Measurements from ENCODE around the gene RAPH1. TPM values are rescaled to one million over a fixed set of nuclear protein-coding genes. Genes with fewer than 3 reads are reported as not detected.
A peak's percentile ranks its signal among the peaks of the same experiment; 100 is the strongest.

RAPH1 gene, protein sequence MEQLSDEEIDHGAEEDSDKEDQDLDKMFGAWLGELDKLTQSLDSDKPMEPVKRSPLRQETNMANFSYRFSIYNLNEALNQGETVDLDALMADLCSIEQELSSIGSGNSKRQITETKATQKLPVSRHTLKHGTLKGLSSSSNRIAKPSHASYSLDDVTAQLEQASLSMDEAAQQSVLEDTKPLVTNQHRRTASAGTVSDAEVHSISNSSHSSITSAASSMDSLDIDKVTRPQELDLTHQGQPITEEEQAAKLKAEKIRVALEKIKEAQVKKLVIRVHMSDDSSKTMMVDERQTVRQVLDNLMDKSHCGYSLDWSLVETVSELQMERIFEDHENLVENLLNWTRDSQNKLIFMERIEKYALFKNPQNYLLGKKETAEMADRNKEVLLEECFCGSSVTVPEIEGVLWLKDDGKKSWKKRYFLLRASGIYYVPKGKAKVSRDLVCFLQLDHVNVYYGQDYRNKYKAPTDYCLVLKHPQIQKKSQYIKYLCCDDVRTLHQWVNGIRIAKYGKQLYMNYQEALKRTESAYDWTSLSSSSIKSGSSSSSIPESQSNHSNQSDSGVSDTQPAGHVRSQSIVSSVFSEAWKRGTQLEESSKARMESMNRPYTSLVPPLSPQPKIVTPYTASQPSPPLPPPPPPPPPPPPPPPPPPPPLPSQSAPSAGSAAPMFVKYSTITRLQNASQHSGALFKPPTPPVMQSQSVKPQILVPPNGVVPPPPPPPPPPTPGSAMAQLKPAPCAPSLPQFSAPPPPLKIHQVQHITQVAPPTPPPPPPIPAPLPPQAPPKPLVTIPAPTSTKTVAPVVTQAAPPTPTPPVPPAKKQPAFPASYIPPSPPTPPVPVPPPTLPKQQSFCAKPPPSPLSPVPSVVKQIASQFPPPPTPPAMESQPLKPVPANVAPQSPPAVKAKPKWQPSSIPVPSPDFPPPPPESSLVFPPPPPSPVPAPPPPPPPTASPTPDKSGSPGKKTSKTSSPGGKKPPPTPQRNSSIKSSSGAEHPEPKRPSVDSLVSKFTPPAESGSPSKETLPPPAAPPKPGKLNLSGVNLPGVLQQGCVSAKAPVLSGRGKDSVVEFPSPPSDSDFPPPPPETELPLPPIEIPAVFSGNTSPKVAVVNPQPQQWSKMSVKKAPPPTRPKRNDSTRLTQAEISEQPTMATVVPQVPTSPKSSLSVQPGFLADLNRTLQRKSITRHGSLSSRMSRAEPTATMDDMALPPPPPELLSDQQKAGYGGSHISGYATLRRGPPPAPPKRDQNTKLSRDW
- 1 to 10 TPM; 3.2 to 8.4 (median 7.4) TPM for polyA plus RNA-seq

DNA sequence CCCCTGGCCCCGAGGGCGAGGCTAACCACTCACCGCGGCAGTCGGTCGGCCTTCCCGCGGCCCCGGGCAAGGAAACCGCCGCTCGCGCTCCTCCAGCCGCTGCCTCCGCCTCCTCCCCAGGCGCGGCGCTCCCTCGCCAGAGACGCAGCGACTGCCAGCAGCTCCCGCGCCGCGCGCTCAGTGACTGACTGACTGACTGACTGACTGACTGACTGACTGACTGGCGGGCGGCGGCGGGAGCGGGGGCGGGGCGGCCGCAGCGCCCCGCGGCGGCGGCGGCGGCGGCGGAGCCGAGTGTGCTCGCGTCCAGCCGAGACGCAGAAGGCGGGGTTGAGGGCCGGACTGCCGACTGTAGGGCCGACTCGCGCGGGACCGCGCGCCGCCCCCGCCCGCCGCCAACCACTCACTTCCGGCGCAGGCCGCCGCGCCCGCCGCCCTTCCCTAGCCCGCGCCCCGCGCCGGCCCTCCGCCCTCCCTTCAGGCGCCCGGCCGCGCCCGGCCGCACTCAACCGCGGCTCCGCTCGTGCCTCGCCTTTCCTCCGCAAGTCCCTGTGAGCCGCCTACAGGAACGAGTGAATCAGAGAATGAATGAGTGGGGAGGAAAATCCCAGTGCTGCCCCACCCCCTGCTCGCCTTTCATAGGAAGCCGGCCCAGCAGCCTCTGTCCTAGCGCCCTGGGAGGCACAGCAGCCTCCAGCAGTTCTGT is at the start of gene RAPH1:
Gene RAPH1, minus strand, starts transcription at position 224 of the 706 bp plus-strand sequence. CDS start 39,948 bp downstream, outside the sequence.
- 0 to 1% (median 1%) methylated on average over 73 to 90 of the region's 92 CpGs for WGBS, 3 donors
- H3K27ac ChIP-seq (ENCODE audit: low read depth, low read length): peak within 1 kb of the TSS; percentile 48

DNA sequence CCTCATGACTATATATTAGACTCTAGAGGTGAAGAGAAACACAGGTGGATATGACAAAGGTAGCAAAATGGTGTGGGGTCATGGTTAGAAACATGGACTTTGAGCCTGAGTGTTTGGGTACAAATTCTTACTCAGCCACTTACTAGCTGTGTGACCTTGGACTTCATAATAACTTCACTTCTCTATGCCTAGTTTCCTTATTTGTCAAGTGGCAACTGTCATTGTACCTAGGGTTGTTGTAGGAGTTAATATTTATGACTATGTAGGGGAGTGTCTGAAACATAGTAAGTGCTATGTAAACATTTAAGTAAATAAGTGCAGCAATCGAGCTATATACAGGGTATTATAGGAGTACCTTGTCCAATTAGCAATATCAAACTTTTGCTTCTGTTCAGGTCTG is 49.7 kb upstream of the RAPH1 start:
- no peak overlapping the region for H3K27ac ChIP-seq (ENCODE audit: low read depth, low read length)
- 47 to 87% (median 79%) methylated on average over 1 of the region's 1 CpG for WGBS, 3 donors

DNA sequence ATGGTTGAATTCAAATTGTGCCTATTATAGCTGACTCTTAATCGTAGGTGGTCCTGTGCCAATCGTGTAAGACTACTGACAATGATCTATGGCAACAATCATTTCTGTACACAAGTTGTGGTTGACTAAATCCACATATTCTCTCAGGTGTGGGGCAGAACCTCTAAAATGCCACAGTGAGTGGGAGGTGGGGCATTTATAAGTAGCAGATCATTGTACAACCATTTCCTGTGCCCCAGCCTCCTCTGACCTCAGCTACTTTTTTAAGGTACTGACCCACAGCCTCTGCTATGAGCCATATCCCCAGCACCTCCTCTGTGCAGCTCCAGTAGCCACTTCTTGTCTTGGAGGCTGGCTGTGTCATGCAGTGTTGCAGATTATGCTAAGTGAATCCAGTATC is 48.6 kb upstream of the RAPH1 start:
- no peak overlapping the region for H3K27ac ChIP-seq (ENCODE audit: low read depth, low read length)
- WGBS, 3 donors: 72 to 76% (median 73%) methylated on average over 2 of the region's 2 CpGs

DNA sequence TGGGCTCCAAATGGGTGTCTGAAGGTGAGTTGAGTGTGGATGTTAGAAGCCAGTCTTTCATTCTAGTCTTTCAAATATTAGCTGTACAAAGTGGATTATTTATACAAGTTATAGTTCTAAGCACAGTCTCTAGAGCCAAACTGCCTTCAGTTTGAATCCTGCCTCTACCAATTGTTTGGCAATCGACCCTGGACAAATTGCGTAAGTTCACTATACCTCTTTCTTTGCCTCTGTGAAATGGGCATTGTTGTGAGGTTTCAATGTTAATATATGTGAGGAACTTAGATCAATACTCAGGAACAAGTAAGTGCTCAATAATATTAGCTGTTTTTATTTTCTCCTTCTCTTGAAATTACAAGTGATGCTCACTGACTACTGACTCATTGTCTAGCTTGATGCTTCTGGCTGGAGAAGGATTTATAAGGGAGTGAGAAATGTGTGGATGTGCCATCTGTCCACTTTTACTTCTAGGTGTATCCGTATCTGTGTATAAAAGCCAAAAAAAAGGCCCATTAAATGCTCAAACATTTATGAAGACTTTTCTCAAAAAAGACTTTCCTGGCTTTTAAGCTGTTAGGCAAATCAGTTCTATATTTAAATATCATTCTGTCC is 48.1 kb upstream of the RAPH1 start:
- H3K27ac ChIP-seq (ENCODE audit: low read depth, low read length): no peak overlapping the region

DNA sequence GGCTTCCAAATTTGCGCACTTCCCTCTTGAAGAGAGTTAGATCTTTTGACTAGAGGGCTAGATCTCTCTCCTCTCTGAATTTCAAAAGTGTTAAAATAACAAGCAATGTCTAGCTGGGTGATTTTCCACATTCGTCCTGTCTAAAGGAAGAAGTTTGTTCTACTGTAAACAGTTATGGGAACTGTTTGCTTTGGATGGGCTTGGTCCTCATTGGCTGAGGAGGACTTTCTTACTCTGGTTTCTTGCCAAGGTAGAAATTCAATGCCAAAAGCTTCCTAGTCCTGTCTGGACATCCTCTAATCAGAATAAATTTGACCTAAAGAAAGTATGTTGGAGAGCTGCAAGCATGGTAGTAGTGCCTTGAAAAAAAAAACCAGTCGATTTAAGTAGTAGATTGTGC is 47.4 kb upstream of the RAPH1 start:
- no peak overlapping the region for H3K27ac ChIP-seq (ENCODE audit: low read depth, low read length)
- 47 to 63% (median 53%) methylated on average over 3 of the region's 3 CpGs for WGBS, 3 donors

More for the DNA sequence above, 48.1 kb upstream of the RAPH1 start:
- 88 to 95% (median 94%) methylated on average over 3 of the region's 3 CpGs for WGBS, 3 donors

DNA sequence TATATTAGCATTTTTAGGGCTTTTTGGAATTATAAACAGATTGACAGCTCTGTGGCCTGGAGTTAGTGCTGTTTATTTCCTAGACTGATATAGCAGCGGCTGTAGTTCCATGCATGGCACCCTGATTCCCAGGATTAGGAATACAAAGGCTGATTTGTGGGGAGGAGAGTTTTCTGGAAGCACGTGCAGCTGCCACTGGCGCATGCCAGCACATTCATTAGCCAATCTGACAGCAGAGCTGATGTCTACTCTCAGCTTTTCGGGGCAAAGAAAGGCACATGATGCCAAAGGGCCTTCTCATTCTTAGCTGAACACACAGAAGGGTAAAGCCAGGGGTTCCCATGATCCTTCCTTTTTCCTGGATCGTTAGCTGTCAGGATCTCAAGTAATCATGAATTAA is 45.7 kb upstream of the RAPH1 start:
- H3K27ac ChIP-seq (ENCODE audit: low read depth, low read length): no peak overlapping the region
- WGBS, 3 donors: 42 to 72% (median 71%) methylated on average over 5 of the region's 5 CpGs

DNA sequence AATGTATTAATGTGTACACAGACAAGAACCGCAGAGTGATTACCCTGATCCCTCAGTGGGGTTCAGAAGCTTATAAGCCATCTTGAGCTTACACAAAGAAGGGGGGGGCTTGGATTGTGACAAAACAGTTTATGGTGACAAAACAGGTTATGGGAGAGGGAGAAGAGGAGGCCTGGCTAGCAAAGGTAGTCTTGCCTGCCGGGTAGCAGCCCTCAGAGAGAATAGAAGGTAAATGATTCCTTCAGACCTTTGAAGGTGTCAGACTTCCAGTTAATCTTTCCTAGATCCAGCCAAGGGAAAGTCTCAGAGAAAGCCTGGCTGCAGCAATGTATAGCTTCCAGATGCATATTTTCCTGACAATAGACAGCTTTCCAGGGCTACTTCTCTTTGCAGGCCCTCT is 44.6 kb upstream of the RAPH1 start:
- H3K27ac ChIP-seq (ENCODE audit: low read depth, low read length): no peak overlapping the region
- 62 to 94% (median 86%) methylated on average over 2 of the region's 2 CpGs for WGBS, 3 donors

DNA sequence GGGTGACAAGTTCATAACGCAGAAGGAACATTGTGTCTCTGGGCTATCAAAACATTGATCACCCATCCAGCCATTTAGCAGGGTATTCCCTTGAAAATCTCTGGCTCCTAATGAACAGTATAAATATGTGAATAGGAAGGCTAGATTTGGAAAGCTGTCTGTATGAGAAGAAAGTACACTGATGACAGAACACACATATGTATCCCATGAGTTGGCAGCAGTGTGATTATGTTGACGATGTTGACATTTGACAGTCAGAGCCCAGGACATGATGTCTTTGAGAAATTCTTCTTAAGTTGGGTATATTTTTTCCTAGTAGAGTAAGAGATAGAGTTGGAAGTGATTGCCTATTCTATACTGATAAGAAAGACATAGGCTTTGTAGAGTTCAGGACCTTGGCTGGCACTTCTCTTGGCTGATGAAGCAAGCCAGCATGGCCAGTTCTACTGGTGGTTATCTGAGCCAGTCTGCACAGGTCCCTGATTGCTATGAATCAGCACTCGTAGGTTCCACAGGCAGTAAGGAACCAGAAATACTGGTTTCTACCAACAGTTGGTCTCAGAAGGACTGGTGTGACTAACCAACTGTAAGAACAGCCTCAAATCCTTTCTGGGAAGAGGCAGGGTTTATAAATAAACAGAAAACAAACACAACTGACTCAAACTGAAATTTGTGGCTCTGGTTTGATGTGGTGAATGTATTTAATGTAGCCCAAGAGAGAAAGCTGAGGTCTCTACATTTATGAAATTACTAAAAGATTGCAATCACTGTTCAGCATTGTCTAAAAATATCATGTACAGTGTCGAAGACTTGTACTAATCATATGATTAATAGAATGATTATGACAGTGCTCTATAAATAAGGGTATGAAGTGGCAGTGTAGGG is 43.9 kb upstream of the RAPH1 start:
- no peak overlapping the region for H3K27ac ChIP-seq (ENCODE audit: low read depth, low read length)
- WGBS, 3 donors: 40 to 79% (median 71%) methylated on average over 4 of the region's 4 CpGs

DNA sequence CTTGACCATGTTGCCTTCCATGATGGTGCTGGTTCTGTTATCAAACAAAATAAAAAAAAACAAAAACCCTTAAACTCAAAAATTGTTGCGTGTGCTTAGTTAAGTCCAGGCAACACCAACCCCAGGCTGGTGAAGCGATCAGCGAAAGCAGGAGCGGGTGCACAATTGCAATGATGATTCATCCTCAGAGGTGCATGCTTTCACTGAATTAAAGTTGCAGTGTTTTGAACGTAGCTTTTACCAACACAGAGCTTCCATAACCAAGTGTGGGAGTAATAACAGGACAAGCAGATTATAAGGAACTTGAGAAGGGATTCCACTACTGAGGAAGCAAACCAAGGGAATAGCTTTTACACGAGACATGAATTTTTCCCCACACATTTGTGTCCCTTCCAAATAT is 39.7 kb upstream of the RAPH1 start:
- no peak overlapping the region for H3K27ac ChIP-seq (ENCODE audit: low read depth, low read length)
- 78 to 88% (median 86%) methylated on average over 6 of the region's 6 CpGs for WGBS, 3 donors

DNA sequence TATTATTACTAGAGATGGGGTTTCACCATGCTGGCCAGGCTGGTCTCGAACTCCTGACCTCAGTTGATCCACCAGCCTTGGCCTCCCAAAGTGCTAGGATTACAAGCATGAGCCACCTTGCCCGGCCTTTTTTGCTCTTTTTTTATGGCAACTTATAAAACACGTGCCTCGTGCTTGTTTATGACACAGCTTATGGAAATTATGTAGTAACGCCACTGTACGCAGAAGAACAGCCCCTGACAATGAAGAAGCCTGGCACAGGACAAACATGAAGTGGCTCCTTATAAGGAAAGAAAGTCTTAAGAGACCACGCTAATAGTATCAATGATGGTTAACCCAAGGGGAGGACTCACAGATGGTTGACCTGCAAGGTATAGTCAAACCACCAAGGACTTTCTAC is 37.2 kb upstream of the RAPH1 start:
- WGBS, 3 donors: 93 to 97% (median 97%) methylated on average over 7 of the region's 7 CpGs
- no peak overlapping the region for H3K27ac ChIP-seq (ENCODE audit: low read depth, low read length)

DNA sequence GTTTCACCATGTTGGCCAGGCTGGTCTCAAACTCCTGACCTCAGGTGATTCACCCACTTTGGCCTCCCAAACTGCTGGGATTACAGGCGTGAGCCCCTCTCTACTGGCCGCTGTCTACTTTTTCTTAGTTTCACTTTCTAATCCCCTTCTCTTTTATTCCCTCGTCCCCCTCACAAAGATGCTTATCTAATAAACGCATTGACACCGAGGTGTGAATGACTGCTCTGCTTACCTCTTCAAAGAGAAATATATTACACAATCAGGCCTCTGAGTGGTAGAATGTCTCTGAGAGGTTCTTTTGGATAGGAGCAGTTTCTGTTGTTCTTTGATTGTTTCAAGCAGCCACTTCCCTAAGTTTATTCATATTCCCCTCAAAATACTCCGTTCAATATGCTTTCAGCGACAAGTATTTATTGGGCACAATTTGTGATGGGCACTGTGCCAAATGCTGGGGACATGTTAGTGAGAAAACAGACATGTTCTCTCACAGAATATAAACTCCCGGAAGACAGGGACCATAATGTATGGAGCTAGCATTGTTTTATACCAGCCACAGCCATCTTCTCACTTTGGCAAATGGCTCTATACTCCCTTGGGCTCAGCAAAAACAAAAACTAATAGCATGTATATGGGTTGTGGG is 34.7 kb upstream of the RAPH1 start:
- 72 to 77% (median 76%) methylated on average over 8 of the region's 8 CpGs for WGBS, 3 donors

DNA sequence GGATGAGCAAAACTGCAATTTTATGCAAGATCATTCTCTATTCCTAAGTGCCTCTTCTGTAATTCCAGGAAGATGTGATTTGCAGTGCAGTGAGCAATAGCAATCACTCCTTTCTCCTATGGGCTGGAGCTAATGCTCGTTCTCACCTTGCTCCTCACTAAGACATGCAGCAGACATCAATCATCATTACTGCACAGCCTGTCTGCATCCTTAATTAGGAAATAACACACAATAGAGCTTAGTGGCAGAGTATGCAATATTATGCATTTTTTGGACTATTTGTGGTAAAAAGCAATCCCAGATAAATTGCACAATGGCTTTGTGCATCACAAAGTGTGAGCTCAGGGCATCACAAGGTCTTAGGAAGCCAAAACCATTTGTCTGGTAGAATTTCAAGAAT is 32.6 kb upstream of the RAPH1 start:
- WGBS, 3 donors: 86 to 88% (median 87%) methylated on average over 1 of the region's 1 CpG

More for the DNA sequence above, 34.7 kb upstream of the RAPH1 start:
- H3K27ac ChIP-seq (ENCODE audit: low read depth, low read length): no peak overlapping the region

DNA sequence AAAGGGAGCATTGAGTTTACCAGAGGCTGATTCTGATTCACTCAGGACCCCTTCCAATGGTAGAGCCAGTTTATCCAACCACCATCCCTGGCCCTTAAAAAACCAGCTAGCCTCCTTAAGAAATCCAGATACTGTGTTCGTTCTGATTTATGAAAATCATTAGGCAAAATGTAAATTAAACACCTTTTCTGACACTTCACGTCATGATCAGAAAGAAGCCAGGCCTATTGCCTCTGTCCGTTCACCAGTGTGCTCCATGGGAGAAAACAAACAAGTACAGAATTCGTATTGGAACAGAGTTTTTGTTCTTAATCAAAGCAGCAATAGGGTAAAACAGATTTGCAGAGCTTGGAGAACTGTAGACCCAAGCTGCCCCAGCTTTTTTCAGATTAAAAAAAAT is 31.1 kb upstream of the RAPH1 start:
- no peak overlapping the region for H3K27ac ChIP-seq (ENCODE audit: low read depth, low read length)
- 89 to 94% (median 94%) methylated on average over 4 of the region's 4 CpGs for WGBS, 3 donors

More for the DNA sequence above, 32.6 kb upstream of the RAPH1 start:
- H3K27ac ChIP-seq (ENCODE audit: low read depth, low read length): no peak overlapping the region

DNA sequence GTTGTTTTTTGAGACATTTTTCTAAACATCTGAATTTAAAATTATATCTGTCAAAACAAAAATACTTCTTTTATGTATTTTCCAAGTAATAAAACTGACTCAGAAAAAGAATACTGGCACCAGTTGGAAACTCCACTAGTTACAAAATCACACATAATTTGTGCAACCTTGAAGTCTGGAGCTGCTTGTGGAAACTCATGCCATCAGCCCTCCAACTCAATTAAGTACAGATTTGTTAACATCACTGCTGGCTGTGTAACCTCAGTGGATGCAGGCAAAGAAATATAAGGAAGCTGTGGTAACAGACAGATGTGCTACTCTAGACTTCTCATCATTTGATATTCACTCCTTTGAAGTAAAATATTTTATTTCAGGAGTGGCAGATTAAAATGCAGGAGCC is 30.0 kb upstream of the RAPH1 start:
- no peak overlapping the region for H3K27ac ChIP-seq (ENCODE audit: low read depth, low read length)

DNA sequence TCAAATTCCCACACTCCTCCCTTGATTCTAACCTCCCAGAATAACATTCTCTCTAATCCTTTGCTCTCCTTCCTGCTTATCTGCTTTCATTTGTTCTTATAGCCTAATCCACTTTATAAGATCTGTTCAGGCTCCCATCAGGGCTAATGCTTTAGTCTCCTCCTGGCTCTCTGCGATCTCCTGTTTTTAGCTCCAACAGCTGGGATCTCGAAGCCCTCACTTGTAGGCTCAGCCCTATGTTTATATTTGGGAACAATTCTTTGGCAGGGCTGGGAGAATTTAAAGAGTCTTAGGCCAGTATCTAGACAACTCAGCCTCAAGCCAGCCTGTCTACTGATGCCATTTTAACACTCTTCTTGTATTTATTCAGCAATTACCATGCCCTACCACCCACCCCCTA is 27.2 kb upstream of the RAPH1 start:
- no peak overlapping the region for H3K27ac ChIP-seq (ENCODE audit: low read depth, low read length)
- WGBS, 3 donors: 64 to 88% (median 87%) methylated on average over 2 of the region's 2 CpGs

DNA sequence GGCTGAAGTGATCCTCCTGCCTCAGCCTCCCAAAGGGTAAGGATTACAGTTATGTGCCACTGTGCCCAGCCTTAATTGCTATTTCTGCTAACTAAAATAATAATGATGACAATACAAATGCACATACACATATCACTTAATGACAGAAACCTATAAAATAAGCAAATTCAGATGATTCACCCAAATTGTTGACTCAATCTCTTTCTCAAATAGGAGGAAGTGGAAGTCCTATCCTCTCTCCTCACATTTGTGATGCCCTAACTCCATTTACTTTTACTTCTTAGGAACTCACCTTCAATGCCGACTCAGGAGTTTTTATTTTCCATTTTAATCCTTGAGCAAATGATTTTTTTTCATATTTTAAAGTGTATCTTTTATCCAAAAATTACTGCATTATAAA is 24.5 kb upstream of the RAPH1 start:
- 47 to 98% (median 50%) methylated on average over 1 of the region's 1 CpG for WGBS, 3 donors
- no peak overlapping the region for H3K27ac ChIP-seq (ENCODE audit: low read depth, low read length)
